HAP-1 (cell line): Measurements from ENCODE around the gene TANC1.

Experiments used
- DNase-seq, 2 experiments: peaks; one replicate each; pipeline ENCODE4 v3.0.0-alpha.2; 2016 to 2020; ENCODE audit warnings: low spot score in 2 of 2
- H3K27me3 ChIP-seq: fragments of 250-450 bp; sonication (Bioruptor Pico); 2 replicates; pipeline ENCODE4 v1.5.1; 2020; ENCODE audit warnings: low read depth, mild to moderate bottlenecking, moderate library complexity
- H3K36me3 ChIP-seq: fragments of 250-450 bp; sonication (Bioruptor Pico); replicated peaks from 2 replicates; pipeline ENCODE4 v1.5.1; 2020; ENCODE audit warnings: mild to moderate bottlenecking
- H3K4me1 ChIP-seq: fragments of 250-450 bp; sonication (Bioruptor Pico); 2 replicates; pipeline ENCODE4 v1.5.1; 2020; ENCODE audit warnings: mild to moderate bottlenecking
- H3K4me3 ChIP-seq: fragments of 250-450 bp; sonication (Bioruptor Pico); 2 replicates; pipeline ENCODE4 v1.5.1; 2020; ENCODE audit warnings: mild to moderate bottlenecking, moderate library complexity
- H3K9me3 ChIP-seq: fragments of 250-450 bp; sonication (Bioruptor Pico); 2 replicates; pipeline ENCODE4 v1.5.1; 2020; ENCODE audit warnings: mild to moderate bottlenecking, moderate library complexity
- in situ Hi-C: fragments of 300-500 bp; cut with MboI; formaldehyde crosslinking; loops from 3 replicates; pipeline ENCODE4 v1.14.3; 2020; ENCODE audit warnings: low sequenced_read_pairs, inconsistent platforms, mixed read lengths

Gene TANC1

GRCh38 chr2:159125858-159126257, 157.4 kb downstream of the TANC1 start:
- Histone ChIP-seq H3K36me3 (no peaks in the 10 kb centered on the region), H3K4me3 (no peak overlapping the region), H3K4me1 (no peaks in the 10 kb centered on the region), H3K9me3 (no peaks in the 10 kb centered on the region), H3K27me3 (no peaks in the 10 kb centered on the region)
- in situ Hi-C loops: no loop called here
- no peak for DNase-seq

DNA sequence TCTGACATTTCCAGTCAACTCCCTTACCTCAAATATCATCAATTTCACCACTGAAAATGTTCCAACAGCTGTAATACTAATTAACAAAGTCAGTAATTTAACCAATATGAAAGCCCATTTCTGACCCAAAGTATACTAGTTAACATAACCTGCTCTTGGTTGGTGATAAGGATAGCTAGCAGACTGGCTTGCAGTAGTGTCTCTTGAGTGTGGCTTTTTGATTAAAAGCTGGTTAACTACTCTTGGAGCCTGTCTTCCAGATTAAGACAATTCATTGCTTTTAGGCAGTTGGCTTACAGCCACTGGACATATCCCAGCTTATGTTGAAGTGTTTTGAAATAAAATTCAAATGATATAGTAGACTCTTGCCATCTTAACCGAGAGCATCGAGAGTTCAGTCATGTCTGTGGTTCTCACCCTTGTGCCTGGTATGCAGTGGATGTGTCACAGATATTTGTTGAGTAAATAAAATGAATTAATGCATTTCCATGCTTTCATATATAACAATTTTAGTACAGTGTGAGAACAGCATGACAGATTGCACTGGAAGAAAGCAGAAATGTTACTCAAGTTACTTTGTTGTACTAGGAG, 158.1 kb downstream of the TANC1 start:
- Histone ChIP-seq H3K36me3 (no peaks in the 10 kb centered on the region), H3K9me3 (no peaks in the 10 kb centered on the region), H3K4me1 (no peaks in the 10 kb centered on the region), H3K4me3 (no peak overlapping the region), H3K27me3 (no peaks in the 10 kb centered on the region)
- DNase-seq: no peak
- in situ Hi-C loops: no loop called here

DNA sequence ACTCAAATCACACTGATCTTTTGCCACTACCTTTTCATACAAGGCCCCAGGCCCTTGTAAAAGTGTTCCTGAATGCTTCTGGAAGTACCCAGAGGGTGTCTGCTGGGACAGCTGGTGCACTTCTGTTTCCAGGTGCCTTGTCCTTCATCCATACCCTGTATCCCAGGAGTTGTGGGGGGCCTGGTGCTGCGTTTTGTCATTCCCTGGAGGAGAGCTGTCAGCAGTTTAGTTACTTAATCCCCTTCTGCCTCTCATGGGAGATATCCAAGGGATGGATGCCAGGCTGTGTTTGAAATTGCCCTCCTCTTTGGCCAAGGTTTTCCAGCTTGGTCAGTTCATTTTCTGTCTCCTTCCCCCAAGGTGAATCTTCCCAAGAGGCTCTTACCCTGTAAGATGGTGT, 159.8 kb downstream of the TANC1 start:
- DNase-seq: no peak
- Histone ChIP-seq H3K4me3 (no peak overlapping the region), H3K27me3 (no peaks in the 10 kb centered on the region), H3K4me1 (no peaks in the 10 kb centered on the region), H3K36me3 (no peaks in the 10 kb centered on the region), H3K9me3 (no peaks in the 10 kb centered on the region)
- in situ Hi-C loops: no loop called here

- in situ Hi-C loops: no loop called here
- H3K4me1 ChIP-seq: no peaks in the 10 kb centered on the region
- no peak for DNase-seq
- H3K4me3 ChIP-seq: no peak overlapping the region
- no peaks in the 10 kb centered on the region for H3K36me3 ChIP-seq
- H3K9me3 ChIP-seq: no peaks in the 10 kb centered on the region
- H3K27me3 ChIP-seq: no peaks in the 10 kb centered on the region
Measured at GRCh38 chr2:159129269-159129668, 160.8 kb downstream of the TANC1 start.

- no peaks in the 10 kb centered on the region for H3K4me1 ChIP-seq
Measured at GRCh38 chr2:159129824-159130223, 161.4 kb downstream of the TANC1 start.

DNA sequence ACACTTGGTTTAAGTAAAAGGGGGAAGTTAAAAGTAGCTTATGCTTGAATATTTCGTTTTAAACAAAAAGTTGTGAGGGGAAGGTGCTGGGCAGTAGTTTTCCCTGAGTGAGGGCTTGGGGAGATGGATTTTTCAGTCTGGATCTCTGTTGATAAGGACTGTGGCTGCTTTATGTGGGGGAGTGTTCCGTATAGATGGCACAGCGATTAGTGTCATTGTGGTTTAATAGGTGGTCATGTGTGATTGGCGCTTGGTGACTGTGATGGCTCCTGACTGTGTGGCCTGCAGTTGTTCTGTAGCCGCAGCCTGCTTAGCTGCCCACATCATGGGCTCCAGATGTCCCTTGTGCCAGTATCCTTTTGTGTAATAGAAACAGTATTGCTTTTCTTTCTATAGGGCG, 161.9 kb downstream of the TANC1 start:
- in situ Hi-C loops: no loop called here
- no peak overlapping the region for H3K4me3 ChIP-seq
- H3K36me3 ChIP-seq: no peaks in the 10 kb centered on the region
- no peak for DNase-seq
- no peaks in the 10 kb centered on the region for H3K9me3 ChIP-seq
- no peaks in the 10 kb centered on the region for H3K4me1 ChIP-seq
- no peaks in the 10 kb centered on the region for H3K27me3 ChIP-seq

More at GRCh38 chr2:159129824-159130223, 161.4 kb downstream of the TANC1 start:
- H3K36me3 ChIP-seq: no peaks in the 10 kb centered on the region
- DNase-seq: no peak
- no peaks in the 10 kb centered on the region for H3K9me3 ChIP-seq
- no peak overlapping the region for H3K4me3 ChIP-seq
- no peaks in the 10 kb centered on the region for H3K27me3 ChIP-seq
- in situ Hi-C loops: no loop called here

GRCh38 chr2:159131267-159131913, 162.9 kb downstream of the TANC1 start:
- Histone ChIP-seq H3K4me3 (no peak overlapping the region), H3K36me3 (no peaks in the 10 kb centered on the region), H3K27me3 (no peaks in the 10 kb centered on the region), H3K4me1 (no peaks in the 10 kb centered on the region; the same call in 1 of the 2 replicates), H3K9me3 (no peaks in the 10 kb centered on the region)
- DNase-seq: no peak
- in situ Hi-C loops: no loop called here

DNA sequence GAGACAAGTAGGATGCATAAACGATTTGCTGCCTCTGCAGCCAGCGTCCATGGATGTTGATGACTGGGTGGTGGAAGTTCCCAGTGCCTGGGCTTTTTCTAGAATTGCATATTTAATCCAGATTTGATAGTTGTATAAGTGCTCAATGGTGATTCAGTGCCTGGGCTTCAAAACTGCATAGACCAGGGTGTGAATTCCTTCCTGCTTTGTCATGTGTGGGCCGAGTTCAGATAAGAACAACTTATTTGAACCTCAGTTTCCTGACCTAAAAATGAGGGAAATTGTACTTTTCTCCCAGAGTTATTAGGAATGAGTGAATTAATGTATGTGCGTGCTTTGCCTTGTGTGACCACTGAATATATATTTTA, 163.5 kb downstream of the TANC1 start:
- H3K4me3 ChIP-seq: no peak overlapping the region
- no peaks in the 10 kb centered on the region for H3K9me3 ChIP-seq
- H3K27me3 ChIP-seq: no peaks in the 10 kb centered on the region
- in situ Hi-C loops: no loop called here
- H3K4me1 ChIP-seq: no peaks in the 10 kb centered on the region; the same call in 1 of the 2 replicates
- no peaks in the 10 kb centered on the region for H3K36me3 ChIP-seq
- DNase-seq: no peak

DNA sequence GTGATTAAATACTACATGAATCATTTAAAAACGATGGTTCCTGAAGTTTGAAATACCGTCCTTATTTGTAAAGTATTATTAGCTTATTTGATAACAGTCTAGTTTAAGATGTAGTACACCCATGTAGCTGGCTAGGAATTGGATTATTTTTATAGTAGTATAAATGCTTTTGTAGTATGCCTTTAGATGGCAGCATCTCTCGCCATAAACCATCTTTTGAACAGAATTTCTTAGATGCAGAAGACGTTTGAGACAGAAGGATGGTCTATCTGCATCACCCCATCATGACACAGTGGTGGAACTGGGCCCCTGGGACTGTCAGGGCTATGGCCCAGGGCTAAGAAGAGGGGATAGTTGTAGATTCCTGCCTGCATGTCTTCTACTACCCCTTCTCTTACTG, 165.4 kb downstream of the TANC1 start:
- Histone ChIP-seq H3K36me3 (no peaks in the 10 kb centered on the region), H3K4me3 (no peak overlapping the region), H3K4me1 (peaks cover 15% of the 10 kb centered on the region), H3K27me3 (no peaks in the 10 kb centered on the region), H3K9me3 (no peaks in the 10 kb centered on the region)
- in situ Hi-C loops: no loop called here
- DNase-seq: no peak

- Histone ChIP-seq H3K4me1 (peaks cover 19% of the 10 kb centered on the region), H3K9me3 (no peaks in the 10 kb centered on the region), H3K36me3 (no peaks in the 10 kb centered on the region), H3K4me3 (no peak overlapping the region), H3K27me3 (no peaks in the 10 kb centered on the region)
- DNase-seq: no peak
- in situ Hi-C loops: no loop called here
Measured at GRCh38 chr2:159134979-159135378, 166.5 kb downstream of the TANC1 start.

- in situ Hi-C loops: no loop called here
- H3K4me1 ChIP-seq: peaks cover 23% of the 10 kb centered on the region
- H3K9me3 ChIP-seq: no peaks in the 10 kb centered on the region
- no peaks in the 10 kb centered on the region for H3K27me3 ChIP-seq
- no peak for DNase-seq
- no peak overlapping the region for H3K4me3 ChIP-seq
- no peaks in the 10 kb centered on the region for H3K36me3 ChIP-seq
Measured at GRCh38 chr2:159136391-159136790, 168.0 kb downstream of the TANC1 start.

DNA sequence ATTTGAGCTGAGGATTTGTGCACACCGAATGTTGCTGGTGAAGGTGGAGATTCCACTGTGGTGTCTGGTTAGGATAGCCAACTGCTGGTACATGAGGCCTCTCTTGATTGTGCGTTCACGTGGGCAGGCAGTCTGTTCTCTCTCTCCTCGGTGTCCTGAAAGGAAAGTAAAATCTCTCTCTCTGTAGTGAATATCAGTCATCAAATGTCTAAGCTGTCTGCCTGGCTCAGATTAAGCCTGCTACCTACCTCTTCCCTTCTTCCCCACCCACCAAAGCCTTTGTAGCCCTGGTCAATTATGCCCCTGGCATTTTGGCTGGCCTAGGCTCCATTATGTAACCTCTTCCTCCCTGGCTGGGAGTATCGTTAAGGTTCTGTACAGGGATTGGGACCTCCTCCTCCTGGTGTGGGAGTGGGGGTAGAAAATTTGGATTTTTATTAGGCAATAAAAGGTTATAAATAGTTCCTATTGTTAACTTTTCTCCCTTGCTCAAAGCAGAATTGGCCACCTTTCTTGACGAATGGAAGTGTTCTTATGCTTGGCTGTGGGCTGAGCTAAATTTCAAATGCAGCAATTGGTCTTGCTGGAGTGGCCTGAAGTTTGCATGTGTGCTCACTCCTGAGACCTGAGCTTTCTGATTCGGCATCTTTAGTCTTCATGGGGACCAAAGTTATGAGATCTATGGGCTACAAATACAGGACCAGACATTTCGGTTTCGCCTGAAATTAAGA, 169.2 kb downstream of the TANC1 start:
- H3K4me3 ChIP-seq: no peak overlapping the region
- no peaks in the 10 kb centered on the region; the same call in 1 of the 2 replicates for H3K9me3 ChIP-seq
- H3K36me3 ChIP-seq: no peaks in the 10 kb centered on the region
- H3K27me3 ChIP-seq: no peaks in the 10 kb centered on the region
- in situ Hi-C loops: no loop called here
- peaks cover 29% of the 10 kb centered on the region for H3K4me1 ChIP-seq
- peak; percentile 43 to 45 for DNase-seq

DNA sequence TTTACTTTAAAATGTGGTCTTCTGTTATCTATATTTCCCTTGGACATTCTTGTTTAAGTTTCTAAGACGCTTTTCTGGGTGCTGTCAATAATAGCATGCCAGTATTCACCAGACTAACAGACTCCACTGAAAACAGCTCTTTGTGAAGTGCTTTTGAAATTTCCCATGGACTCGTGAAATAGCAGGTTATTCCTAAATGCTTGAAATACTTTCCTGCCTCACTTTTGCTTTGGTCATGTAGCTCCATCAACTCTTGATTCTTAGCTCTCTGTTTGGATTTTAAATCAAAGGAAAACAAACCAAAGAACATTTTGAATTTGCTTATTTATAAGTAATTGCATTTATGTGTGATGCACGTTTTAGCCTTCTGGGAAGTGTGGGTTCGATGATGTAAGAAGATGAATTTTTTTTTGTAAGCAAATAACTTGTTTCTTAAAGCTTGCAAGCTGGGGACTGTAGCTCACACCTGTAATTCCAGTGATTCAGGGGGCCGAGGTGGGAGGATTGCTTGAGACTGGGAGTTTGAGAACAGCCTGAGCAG, 170.3 kb downstream of the TANC1 start:
- Histone ChIP-seq H3K4me1 (peaks cover 29% of the 10 kb centered on the region), H3K27me3 (no peaks in the 10 kb centered on the region), H3K36me3 (no peaks in the 10 kb centered on the region), H3K4me3 (no peak overlapping the region), H3K9me3 (no peaks in the 10 kb centered on the region; the same call in 1 of the 2 replicates)
- no peak for DNase-seq
- in situ Hi-C loops: no loop called here
